Liver (tissue), 9 donors: ENCODE measurements around the gene SLX9. TPM values are rescaled to one million over a fixed set of nuclear protein-coding genes. Genes with fewer than 3 reads are reported as not detected.

Source experiments
- DNase-seq: peaks from one replicate; pipeline ENCODE4 v3.0.0-alpha.2; 2017; ENCODE audit warnings: low spot score
- H3K27ac ChIP-seq, 2 donors: one replicate each; pipeline ENCODE4 v1.7.0; 2013; ENCODE audit warnings: inconsistent platforms in 2 of 2, low read length in 2 of 2, control low read depth in 1 of 2, low read depth in 1 of 2, mild to moderate bottlenecking in 1 of 2
- H3K27me3 ChIP-seq, 4 donors: one replicate each; pipeline versions ENCODE4 v1.6.1 to v1.7.0; 2013; ENCODE audit warnings: low read length in 3 of 4, inconsistent platforms in 1 of 4, mild to moderate bottlenecking in 1 of 4, moderate library complexity in 1 of 4; ENCODE audit not compliant: control insufficient read depth in 4 of 4, insufficient read depth in 4 of 4
- H3K36me3 ChIP-seq, 4 donors: one replicate each; pipeline versions ENCODE4 v1.6.1 to v1.7.0; 2013; ENCODE audit warnings: low read length in 3 of 4, mild to moderate bottlenecking in 3 of 4, low read depth in 1 of 4, moderate library complexity in 1 of 4; ENCODE audit not compliant: control insufficient read depth in 4 of 4, insufficient read depth in 3 of 4
- H3K4me1 ChIP-seq, 4 donors: one replicate each; pipeline versions ENCODE4 v1.6.1 to v1.7.0; 2013; ENCODE audit warnings: low read length in 3 of 4, mild to moderate bottlenecking in 3 of 4, moderate library complexity in 1 of 4; ENCODE audit not compliant: control insufficient read depth in 4 of 4, insufficient read depth in 4 of 4
- H3K4me3 ChIP-seq, 3 donors: one replicate each; pipeline versions ENCODE4 v1.6.1 to v1.7.0; 2013; ENCODE audit warnings: low read length in 3 of 3, control low read depth in 1 of 3, low read depth in 1 of 3, mild to moderate bottlenecking in 1 of 3
- H3K9ac ChIP-seq, 2 donors: one replicate each; pipeline ENCODE4 v1.7.0; 2013; ENCODE audit warnings: low read length in 2 of 2, mild to moderate bottlenecking in 2 of 2, moderate library complexity in 2 of 2, control low read depth in 1 of 2, low read depth in 1 of 2
- H3K9me3 ChIP-seq, 4 donors: one replicate each; pipeline versions ENCODE4 v1.6.1 to v1.7.0; 2013; ENCODE audit warnings: low read length in 3 of 4; ENCODE audit not compliant: control insufficient read depth in 4 of 4
- EGR1 ChIP-seq, 2 donors: IDR thresholded peaks; 2 replicates each; pipeline ENCODE4 v1.6.1; 2016 to 2018; ENCODE audit warnings: antibody characterized with exemption in 2 of 2, low read depth in 2 of 2
- FOXA2 ChIP-seq: IDR thresholded peaks from 2 replicates; pipeline ENCODE4 v1.6.1; 2016; ENCODE audit warnings: antibody characterized with exemption
- GABPA ChIP-seq, 2 donors: IDR thresholded peaks in 1 of 2; conservative IDR thresholded peaks in 1 of 2; 2 replicates each; pipeline ENCODE4 v1.6.1; 2016; ENCODE audit warnings: antibody characterized with exemption in 2 of 2, mild to moderate bottlenecking in 1 of 2, moderate library complexity in 1 of 2
- HNF4A ChIP-seq, 2 donors: conservative IDR thresholded peaks; 2 replicates each; pipeline ENCODE4 v1.6.1; 2016; ENCODE audit warnings: antibody characterized with exemption in 2 of 2, mild to moderate bottlenecking in 2 of 2
- HNF4G ChIP-seq: IDR thresholded peaks from 2 replicates; pipeline ENCODE4 v1.6.1; 2016; ENCODE audit warnings: antibody characterized with exemption
- JUND ChIP-seq, 2 donors: IDR thresholded peaks; 2 replicates each; pipeline ENCODE4 v1.6.1; 2016; ENCODE audit warnings: antibody characterized with exemption in 2 of 2
- NR2F2 ChIP-seq: IDR thresholded peaks from 2 replicates; pipeline ENCODE4 v1.6.1; 2016; ENCODE audit warnings: antibody characterized with exemption
- RAD21 ChIP-seq, 2 donors: IDR thresholded peaks; 2 replicates each; pipeline ENCODE4 v1.6.1; 2016; ENCODE audit warnings: antibody characterized with exemption in 2 of 2, mild to moderate bottlenecking in 2 of 2
- RXRA ChIP-seq, 2 donors: IDR thresholded peaks; 2 replicates each; pipeline ENCODE4 v1.6.1; 2017 to 2018; ENCODE audit warnings: antibody characterized with exemption in 2 of 2, mild to moderate bottlenecking in 1 of 2
- SP1 ChIP-seq: IDR thresholded peaks from 2 replicates; pipeline ENCODE4 v1.6.1; 2018; ENCODE audit warnings: antibody characterized with exemption, mild to moderate bottlenecking
- TAF1 ChIP-seq: conservative IDR thresholded peaks from 2 replicates; pipeline ENCODE4 v1.6.1; 2016; ENCODE audit warnings: antibody characterized with exemption, mild to moderate bottlenecking
- YY1 ChIP-seq: IDR thresholded peaks from 2 replicates; pipeline ENCODE4 v1.6.1; 2016; ENCODE audit warnings: antibody characterized with exemption, mild to moderate bottlenecking
- WGBS: extraction: QIAGEN DNeasy Blood & Tissue Kit; methylation state at CpG from one replicate; pipeline ENCODE4 v1.1.7; 2013; 5-methylcytosine and 5-hydroxymethylcytosine counted together
- polyA plus RNA-seq, 2 donors: library from polyadenylated mRNA; stranded (reverse) in 1 of 2; unstranded in 1 of 2; fragments of 200-250 nt in 1 of 2; fragments of >200 nt in 1 of 2; fragmentation: Nextera tagmentation in 1 of 2; extraction: Ambion mirVana in 1 of 2; gene quantifications; one replicate each; pipeline versions ENCODE4 v1.2.1 to v1.2.3, GENCODE V29; 2013 to 2015
- total RNA-seq, 2 donors: library from RNA; depleted of rRNA; stranded (reverse); fragments of >200 nt; gene quantifications; one replicate each; pipeline ENCODE4 v1.2.3, GENCODE V29; 2014
- TF ChIP-seq, protein P1 (sequence below): fragments of 150-350 bp; IDR thresholded peaks from 2 replicates; pipeline ENCODE4 v1.5.1; 2017; ENCODE audit warnings: improper control_type of control experiment, low read depth, low read length; ENCODE audit not compliant: missing input control
- TF ChIP-seq, protein P2 (sequence below): IDR thresholded peaks from 2 replicates; pipeline ENCODE4 v1.6.1; 2016; ENCODE audit warnings: antibody characterized with exemption
- TF ChIP-seq, protein P3 (sequence below): IDR thresholded peaks from 2 replicates; pipeline ENCODE4 v1.6.1; 2016; ENCODE audit warnings: antibody characterized with exemption, mild to moderate bottlenecking
- TF ChIP-seq, protein P4 (sequence below): IDR thresholded peaks from 2 replicates; pipeline ENCODE4 v1.6.1; 2016; ENCODE audit warnings: antibody characterized with exemption
- TF ChIP-seq, protein P5 (sequence below): IDR thresholded peaks from 2 replicates; pipeline ENCODE4 v1.6.1; 2016; ENCODE audit warnings: antibody characterized with exemption
- donor health status: healthy.
- donor health status: healthy.
- donor health status: healthy.
- donor health status: healthy.
- donor health status: healthy.

Gene SLX9
- total and polyA plus RNA-seq, 4 donors: 7.5 to 20.3 (median 12.2) TPM

DNA sequence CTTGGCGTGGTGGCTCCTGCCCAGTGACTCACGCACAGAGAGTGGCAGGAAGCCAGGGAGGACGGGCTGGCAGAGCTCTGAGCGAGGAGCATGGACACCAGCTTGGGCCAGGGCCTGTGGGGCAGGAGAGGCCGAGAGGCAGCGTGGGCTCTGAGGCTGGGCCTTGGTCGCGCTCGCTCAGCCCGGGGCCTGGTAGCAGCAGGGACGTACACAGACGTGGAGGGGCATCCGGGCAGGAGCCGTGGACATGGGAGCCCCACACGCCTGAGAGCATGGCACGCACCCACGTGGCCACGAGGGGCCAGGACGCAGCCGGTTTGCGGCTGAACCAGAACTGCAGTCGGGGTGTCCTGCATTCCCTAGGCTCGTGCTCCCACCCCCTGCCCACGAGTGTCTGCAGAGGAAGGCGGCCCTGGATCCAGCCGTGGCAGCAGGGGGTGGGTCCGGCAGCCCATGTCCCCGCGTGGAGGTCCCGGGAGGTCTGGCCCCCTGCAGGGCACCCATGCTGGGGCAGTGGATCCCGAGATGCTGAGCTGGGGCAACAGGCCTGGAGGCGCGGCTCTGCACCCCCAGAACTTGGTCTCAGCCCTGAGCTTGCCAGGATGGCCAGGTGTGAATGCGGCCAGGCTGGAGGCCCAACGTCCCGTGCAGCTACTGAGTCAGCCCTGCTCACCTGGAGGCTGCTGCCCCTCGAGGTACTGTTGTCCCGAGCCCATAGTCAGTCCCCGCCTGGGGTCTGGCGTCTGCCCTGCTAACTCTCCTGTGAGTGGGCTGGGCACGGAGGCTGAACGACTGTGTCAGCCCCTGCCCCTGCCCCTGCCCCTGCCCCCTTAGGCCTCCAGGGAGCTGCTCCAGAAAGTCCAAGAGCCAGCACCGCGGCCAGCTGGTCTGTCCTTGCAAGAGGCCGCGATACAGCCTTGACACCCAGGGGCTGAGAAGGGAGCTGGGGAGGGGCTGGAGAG is 61.6 kb downstream of the SLX9 start:
- Histone ChIP-seq H3K4me1 (no peaks in the 10 kb centered on the region), H3K9ac (no peak overlapping the region), H3K9me3 (no peaks in the 10 kb centered on the region), H3K36me3 (no peaks in the 10 kb centered on the region), H3K4me3 (no peak overlapping the region), H3K27ac (no peak overlapping the region), H3K27me3 (no peaks in the 10 kb centered on the region)
- WGBS: 86% methylated on average over 46 of the region's 46 CpGs
- no peak for DNase-seq
- TF ChIP-seq GABPA (IDR thresholded peaks at IDR 0.05 in 1 of 2, conservative IDR thresholded peaks at IDR 0.05 in 1 of 2) (no peak), FOXA2 (no peak), SP1 (no peak), HNF4G (no peak), EGR1 (IDR thresholded peaks at IDR 0.05; ENCODE audit: low read depth in 2 of 2) (no peak), NR2F2 (no peak), RXRA (IDR thresholded peaks at IDR 0.05) (no peak), TAF1 (no peak), RAD21 (IDR thresholded peaks at IDR 0.05) (no peak), HNF4A (conservative IDR thresholded peaks at IDR 0.05) (no peak), YY1 (no peak), JUND (IDR thresholded peaks at IDR 0.05) (no peak)
- TF ChIP-seq, protein P1, sequence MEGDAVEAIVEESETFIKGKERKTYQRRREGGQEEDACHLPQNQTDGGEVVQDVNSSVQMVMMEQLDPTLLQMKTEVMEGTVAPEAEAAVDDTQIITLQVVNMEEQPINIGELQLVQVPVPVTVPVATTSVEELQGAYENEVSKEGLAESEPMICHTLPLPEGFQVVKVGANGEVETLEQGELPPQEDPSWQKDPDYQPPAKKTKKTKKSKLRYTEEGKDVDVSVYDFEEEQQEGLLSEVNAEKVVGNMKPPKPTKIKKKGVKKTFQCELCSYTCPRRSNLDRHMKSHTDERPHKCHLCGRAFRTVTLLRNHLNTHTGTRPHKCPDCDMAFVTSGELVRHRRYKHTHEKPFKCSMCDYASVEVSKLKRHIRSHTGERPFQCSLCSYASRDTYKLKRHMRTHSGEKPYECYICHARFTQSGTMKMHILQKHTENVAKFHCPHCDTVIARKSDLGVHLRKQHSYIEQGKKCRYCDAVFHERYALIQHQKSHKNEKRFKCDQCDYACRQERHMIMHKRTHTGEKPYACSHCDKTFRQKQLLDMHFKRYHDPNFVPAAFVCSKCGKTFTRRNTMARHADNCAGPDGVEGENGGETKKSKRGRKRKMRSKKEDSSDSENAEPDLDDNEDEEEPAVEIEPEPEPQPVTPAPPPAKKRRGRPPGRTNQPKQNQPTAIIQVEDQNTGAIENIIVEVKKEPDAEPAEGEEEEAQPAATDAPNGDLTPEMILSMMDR: no peak
- TF ChIP-seq, protein P2, sequence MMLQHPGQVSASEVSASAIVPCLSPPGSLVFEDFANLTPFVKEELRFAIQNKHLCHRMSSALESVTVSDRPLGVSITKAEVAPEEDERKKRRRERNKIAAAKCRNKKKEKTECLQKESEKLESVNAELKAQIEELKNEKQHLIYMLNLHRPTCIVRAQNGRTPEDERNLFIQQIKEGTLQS: no peak
- TF ChIP-seq, protein P3, sequence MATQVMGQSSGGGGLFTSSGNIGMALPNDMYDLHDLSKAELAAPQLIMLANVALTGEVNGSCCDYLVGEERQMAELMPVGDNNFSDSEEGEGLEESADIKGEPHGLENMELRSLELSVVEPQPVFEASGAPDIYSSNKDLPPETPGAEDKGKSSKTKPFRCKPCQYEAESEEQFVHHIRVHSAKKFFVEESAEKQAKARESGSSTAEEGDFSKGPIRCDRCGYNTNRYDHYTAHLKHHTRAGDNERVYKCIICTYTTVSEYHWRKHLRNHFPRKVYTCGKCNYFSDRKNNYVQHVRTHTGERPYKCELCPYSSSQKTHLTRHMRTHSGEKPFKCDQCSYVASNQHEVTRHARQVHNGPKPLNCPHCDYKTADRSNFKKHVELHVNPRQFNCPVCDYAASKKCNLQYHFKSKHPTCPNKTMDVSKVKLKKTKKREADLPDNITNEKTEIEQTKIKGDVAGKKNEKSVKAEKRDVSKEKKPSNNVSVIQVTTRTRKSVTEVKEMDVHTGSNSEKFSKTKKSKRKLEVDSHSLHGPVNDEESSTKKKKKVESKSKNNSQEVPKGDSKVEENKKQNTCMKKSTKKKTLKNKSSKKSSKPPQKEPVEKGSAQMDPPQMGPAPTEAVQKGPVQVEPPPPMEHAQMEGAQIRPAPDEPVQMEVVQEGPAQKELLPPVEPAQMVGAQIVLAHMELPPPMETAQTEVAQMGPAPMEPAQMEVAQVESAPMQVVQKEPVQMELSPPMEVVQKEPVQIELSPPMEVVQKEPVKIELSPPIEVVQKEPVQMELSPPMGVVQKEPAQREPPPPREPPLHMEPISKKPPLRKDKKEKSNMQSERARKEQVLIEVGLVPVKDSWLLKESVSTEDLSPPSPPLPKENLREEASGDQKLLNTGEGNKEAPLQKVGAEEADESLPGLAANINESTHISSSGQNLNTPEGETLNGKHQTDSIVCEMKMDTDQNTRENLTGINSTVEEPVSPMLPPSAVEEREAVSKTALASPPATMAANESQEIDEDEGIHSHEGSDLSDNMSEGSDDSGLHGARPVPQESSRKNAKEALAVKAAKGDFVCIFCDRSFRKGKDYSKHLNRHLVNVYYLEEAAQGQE: no peak
- TF ChIP-seq, protein P4, sequence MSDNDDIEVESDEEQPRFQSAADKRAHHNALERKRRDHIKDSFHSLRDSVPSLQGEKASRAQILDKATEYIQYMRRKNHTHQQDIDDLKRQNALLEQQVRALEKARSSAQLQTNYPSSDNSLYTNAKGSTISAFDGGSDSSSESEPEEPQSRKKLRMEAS: no peak
- TF ChIP-seq, protein P5, sequence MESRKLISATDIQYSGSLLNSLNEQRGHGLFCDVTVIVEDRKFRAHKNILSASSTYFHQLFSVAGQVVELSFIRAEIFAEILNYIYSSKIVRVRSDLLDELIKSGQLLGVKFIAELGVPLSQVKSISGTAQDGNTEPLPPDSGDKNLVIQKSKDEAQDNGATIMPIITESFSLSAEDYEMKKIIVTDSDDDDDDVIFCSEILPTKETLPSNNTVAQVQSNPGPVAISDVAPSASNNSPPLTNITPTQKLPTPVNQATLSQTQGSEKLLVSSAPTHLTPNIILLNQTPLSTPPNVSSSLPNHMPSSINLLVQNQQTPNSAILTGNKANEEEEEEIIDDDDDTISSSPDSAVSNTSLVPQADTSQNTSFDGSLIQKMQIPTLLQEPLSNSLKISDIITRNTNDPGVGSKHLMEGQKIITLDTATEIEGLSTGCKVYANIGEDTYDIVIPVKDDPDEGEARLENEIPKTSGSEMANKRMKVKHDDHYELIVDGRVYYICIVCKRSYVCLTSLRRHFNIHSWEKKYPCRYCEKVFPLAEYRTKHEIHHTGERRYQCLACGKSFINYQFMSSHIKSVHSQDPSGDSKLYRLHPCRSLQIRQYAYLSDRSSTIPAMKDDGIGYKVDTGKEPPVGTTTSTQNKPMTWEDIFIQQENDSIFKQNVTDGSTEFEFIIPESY: no peak
